Measurements from ENCODE around the gene PLEK2.

- TF ChIP-seq, protein P1, sequence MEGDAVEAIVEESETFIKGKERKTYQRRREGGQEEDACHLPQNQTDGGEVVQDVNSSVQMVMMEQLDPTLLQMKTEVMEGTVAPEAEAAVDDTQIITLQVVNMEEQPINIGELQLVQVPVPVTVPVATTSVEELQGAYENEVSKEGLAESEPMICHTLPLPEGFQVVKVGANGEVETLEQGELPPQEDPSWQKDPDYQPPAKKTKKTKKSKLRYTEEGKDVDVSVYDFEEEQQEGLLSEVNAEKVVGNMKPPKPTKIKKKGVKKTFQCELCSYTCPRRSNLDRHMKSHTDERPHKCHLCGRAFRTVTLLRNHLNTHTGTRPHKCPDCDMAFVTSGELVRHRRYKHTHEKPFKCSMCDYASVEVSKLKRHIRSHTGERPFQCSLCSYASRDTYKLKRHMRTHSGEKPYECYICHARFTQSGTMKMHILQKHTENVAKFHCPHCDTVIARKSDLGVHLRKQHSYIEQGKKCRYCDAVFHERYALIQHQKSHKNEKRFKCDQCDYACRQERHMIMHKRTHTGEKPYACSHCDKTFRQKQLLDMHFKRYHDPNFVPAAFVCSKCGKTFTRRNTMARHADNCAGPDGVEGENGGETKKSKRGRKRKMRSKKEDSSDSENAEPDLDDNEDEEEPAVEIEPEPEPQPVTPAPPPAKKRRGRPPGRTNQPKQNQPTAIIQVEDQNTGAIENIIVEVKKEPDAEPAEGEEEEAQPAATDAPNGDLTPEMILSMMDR (IDR thresholded peaks at IDR 0.05; ENCODE audit: low read depth, low read length, poor library complexity, severe bottlenecking) = no peak
- no peak for TF ChIP-seq EZH2phosphoT487 (IDR thresholded peaks at IDR 0.05; ENCODE audit: borderline replicate concordance, low read length)
Observed at GRCh38 chr14:67389811-67390534, 22.0 kb downstream of the PLEK2 start.

All from DOHH2 (cell line).